ENCODE data around the gene GRAPL.
"Not testable (repeated sequence)": the region's sequence is repeated elsewhere in the genome, so short reads cannot be mapped to it uniquely, and the experiment has no call there.

The GRAPL gene

DNA sequence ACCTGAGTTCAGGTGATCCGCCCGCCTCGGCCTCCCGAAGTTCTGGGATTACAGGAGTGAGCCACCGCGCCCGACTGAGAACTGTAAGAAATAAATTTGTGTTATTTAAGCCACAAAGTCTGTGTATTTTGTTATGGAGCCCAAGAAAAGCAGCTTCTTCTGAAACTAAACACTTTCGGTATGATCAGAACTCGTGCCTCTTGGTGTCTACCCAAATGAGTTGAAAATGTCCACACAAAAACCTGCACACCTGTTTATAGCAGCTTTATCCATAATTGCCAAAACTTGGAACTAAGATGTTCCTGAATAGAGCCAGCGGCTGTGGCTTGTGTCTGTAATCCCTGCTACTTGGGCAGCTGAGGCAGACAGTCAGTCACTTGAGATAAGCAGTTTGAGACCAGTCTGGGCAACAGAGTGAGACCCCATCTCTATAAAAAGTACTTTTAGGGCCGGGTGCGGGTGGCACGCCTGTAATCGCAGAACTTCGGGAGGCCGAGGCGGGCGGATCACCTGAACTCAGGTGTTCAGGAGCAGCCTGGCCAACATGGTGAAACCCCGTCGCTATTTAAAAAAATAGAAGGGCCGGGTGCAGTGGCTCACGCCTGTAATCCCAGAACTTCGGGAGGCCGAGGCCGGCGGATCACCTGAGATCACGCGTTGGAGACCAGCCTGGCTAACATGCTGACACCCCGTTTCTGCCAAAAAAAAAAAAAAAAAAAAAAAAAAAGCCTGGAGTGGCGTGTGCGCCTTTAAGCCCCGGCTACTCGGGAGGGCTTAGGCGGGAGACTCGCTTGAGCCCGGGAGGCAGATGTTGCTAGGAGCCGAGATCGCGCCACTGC is 61.7 kb downstream of the GRAPL start:
- DNase-seq (ENCODE audit: low read depth in 3 of 3): not testable (repeated sequence)

GRCh38 chr17:19189781-19190405 is 62.5 kb downstream of the GRAPL start:
- not testable (repeated sequence) for DNase-seq (ENCODE audit: low read depth in 3 of 3)

- not testable (repeated sequence) for DNase-seq (ENCODE audit: low read depth in 3 of 3)
These were observed 69.2 kb downstream of the GRAPL start for GRCh38 chr17:19196382-19197204.

- not testable (repeated sequence) for DNase-seq (ENCODE audit: low read depth in 3 of 3)
These were observed 75.1 kb downstream of the GRAPL start for GRCh38 chr17:19202448-19202847.

GRCh38 chr17:19203429-19203828 is 76.0 kb downstream of the GRAPL start:
- not testable (repeated sequence) for DNase-seq (ENCODE audit: low read depth in 3 of 3)
